ENCODE measurements around the gene CLDN18.

The CLDN18 gene

GRCh38 chr3:138010273-138010590, 267 bp downstream of the CLDN18 start:
- Histone ChIP-seq H2AFZ (ENCODE audit: low read length) (no peak overlapping the region), H3K4me1 (ENCODE audit: low read length) (no peaks in the 10 kb centered on the region), H3K27me3 (replicated peaks; ENCODE audit: insufficient read depth, low read length) (no peaks in the 10 kb centered on the region)

GRCh38 chr3:138011722-138012121, 1.8 kb downstream of the CLDN18 start:
- TF ChIP-seq CTCF (IDR thresholded peaks at IDR 0.05; ENCODE audit: low read length) (no peak), EZH2 (optimal IDR thresholded peaks at IDR 0.05; ENCODE audit: low read depth, low read length) (no peak), EZH2phosphoT487 (IDR thresholded peaks at IDR 0.05; ENCODE audit: low read length) (no peak)
- Histone ChIP-seq H3K9ac (ENCODE audit: low read length) (no peak overlapping the region), H3K9me3 (replicated peaks; ENCODE audit: insufficient read depth, low read length) (no peaks in the 10 kb centered on the region), H3K27ac (ENCODE audit: low read length) (no peak overlapping the region), H3K36me3 (replicated peaks; ENCODE audit: insufficient read depth, low read length) (no peaks in the 10 kb centered on the region), H3K9me2 (replicated peaks; ENCODE audit: insufficient read depth, low read length) (no peaks in the 10 kb centered on the region), H3K4me2 (ENCODE audit: low read depth, low read length) (no peak overlapping the region), H3K27me3 (replicated peaks; ENCODE audit: insufficient read depth, low read length) (no peaks in the 10 kb centered on the region), H3K79me2 (ENCODE audit: low read length) (no peaks in the 10 kb centered on the region), H2AFZ (ENCODE audit: low read length) (no peak overlapping the region), H3F3A (ENCODE audit: insufficient read depth, low read length) (no peaks in the 10 kb centered on the region), H4K20me1 (ENCODE audit: insufficient read depth, low read length) (no peaks in the 10 kb centered on the region), H3K4me3 (ENCODE audit: low read length) (no peak overlapping the region), H3K4me1 (ENCODE audit: low read length) (no peaks in the 10 kb centered on the region)
- DNase-seq: no peak

More at GRCh38 chr3:138010273-138010590, 267 bp downstream of the CLDN18 start:
- no peaks in the 10 kb centered on the region for H3K79me2 ChIP-seq (ENCODE audit: low read length)
- H3K9me2 ChIP-seq (replicated peaks; ENCODE audit: insufficient read depth, low read length): no peaks in the 10 kb centered on the region
- no peak overlapping the region for H3K4me3 ChIP-seq (ENCODE audit: low read length)
- H3K4me2 ChIP-seq (ENCODE audit: low read depth, low read length): no peak overlapping the region
- H3K9me3 ChIP-seq (replicated peaks; ENCODE audit: insufficient read depth, low read length): no peaks in the 10 kb centered on the region
- TF ChIP-seq CTCF (IDR thresholded peaks at IDR 0.05; ENCODE audit: low read length): no peak
- TF ChIP-seq EZH2 (optimal IDR thresholded peaks at IDR 0.05; ENCODE audit: low read depth, low read length): no peak
- TF ChIP-seq EZH2phosphoT487 (IDR thresholded peaks at IDR 0.05; ENCODE audit: low read length): no peak
- no peak overlapping the region for H3K27ac ChIP-seq (ENCODE audit: low read length)
- no peak for DNase-seq
- no peaks in the 10 kb centered on the region for H3F3A ChIP-seq (ENCODE audit: insufficient read depth, low read length)
- no peak overlapping the region for H3K9ac ChIP-seq (ENCODE audit: low read length)
- no peaks in the 10 kb centered on the region for H4K20me1 ChIP-seq (ENCODE audit: insufficient read depth, low read length)
- H3K36me3 ChIP-seq (replicated peaks; ENCODE audit: insufficient read depth, low read length): no peaks in the 10 kb centered on the region

GRCh38 chr3:138012526-138012925, 2.6 kb downstream of the CLDN18 start:
- Histone ChIP-seq H3K36me3 (replicated peaks; ENCODE audit: insufficient read depth, low read length) (no peaks in the 10 kb centered on the region), H3K4me2 (ENCODE audit: low read depth, low read length) (no peak overlapping the region), H3K9ac (ENCODE audit: low read length) (no peak overlapping the region), H3K4me1 (ENCODE audit: low read length) (no peaks in the 10 kb centered on the region), H3K27ac (ENCODE audit: low read length) (no peak overlapping the region), H3K9me2 (replicated peaks; ENCODE audit: insufficient read depth, low read length) (no peaks in the 10 kb centered on the region), H3K27me3 (replicated peaks; ENCODE audit: insufficient read depth, low read length) (no peaks in the 10 kb centered on the region), H3F3A (ENCODE audit: insufficient read depth, low read length) (no peaks in the 10 kb centered on the region), H3K9me3 (replicated peaks; ENCODE audit: insufficient read depth, low read length) (no peaks in the 10 kb centered on the region), H3K79me2 (ENCODE audit: low read length) (no peaks in the 10 kb centered on the region), H4K20me1 (ENCODE audit: insufficient read depth, low read length) (no peaks in the 10 kb centered on the region), H3K4me3 (ENCODE audit: low read length) (no peak overlapping the region), H2AFZ (ENCODE audit: low read length) (no peak overlapping the region)
- no peak for TF ChIP-seq CTCF (IDR thresholded peaks at IDR 0.05; ENCODE audit: low read length)
- no peak for TF ChIP-seq EZH2 (optimal IDR thresholded peaks at IDR 0.05; ENCODE audit: low read depth, low read length)
- TF ChIP-seq EZH2phosphoT487 (IDR thresholded peaks at IDR 0.05; ENCODE audit: low read length): no peak
- DNase-seq: no peak

Measured in MM.1S (cell line).